K562 (cell line): ENCODE measurements around the gene ZNF300. TPM values are rescaled to one million over a fixed set of nuclear protein-coding genes. Genes with fewer than 3 reads are reported as not detected.

Experiments
- ARID2 ChIP-seq: fragments of 450-650 bp; IDR thresholded peaks from 2 replicates; pipeline ENCODE4 v1.6.1; 2017; ENCODE audit warnings: antibody characterized with exemption, mild to moderate bottlenecking
- ETV6 ChIP-seq, 3 experiments: fragments of 150-350 bp in 1 of 3; sonication (generic) in 1 of 3; formaldehyde crosslinking in 1 of 3; IDR thresholded peaks; 2 replicates each; pipeline versions ENCODE4 v1.6.1 to v1.8.0; 2014 to 2022; ENCODE audit warnings: borderline replicate concordance in 2 of 3, low read depth in 2 of 3, antibody characterized with exemption in 1 of 3, low read length in 1 of 3, mild to moderate bottlenecking in 1 of 3, missing genetic modification reagents in 1 of 3
- FOXA3 ChIP-seq, 2 experiments: fragments of 450-650 bp in 1 of 2; sonication (generic) in 1 of 2; formaldehyde crosslinking; IDR thresholded peaks in 1 of 2; conservative IDR thresholded peaks in 1 of 2; 2 replicates each; pipeline versions ENCODE4 v1.4.0 to v1.8.0; 2020 to 2022; ENCODE audit warnings: mild to moderate bottlenecking in 2 of 2, missing genetic modification reagents in 1 of 2
- KDM2B ChIP-seq: fragments of 250-450 bp; sonication (Bioruptor Pico); IDR thresholded peaks from 2 replicates; pipeline ENCODE4 v1.8.0; 2021; ENCODE audit warnings: mild to moderate bottlenecking, moderate library complexity
- MTF1 ChIP-seq: fragments of 250-450 bp; sonication (Bioruptor Pico); IDR thresholded peaks from 2 replicates; pipeline ENCODE4 v1.9.0; 2021; ENCODE audit warnings: moderate library complexity, mild to moderate bottlenecking, inconsistent platforms, borderline replicate concordance
- MYBL2 ChIP-seq, 2 experiments: fragments of 450-650 bp in 1 of 2; sonication (generic) in 1 of 2; formaldehyde crosslinking in 1 of 2; IDR thresholded peaks; 2 replicates each; pipeline versions ENCODE4 v1.6.1 to v1.8.1; 2017 to 2022; ENCODE audit warnings: borderline replicate concordance in 1 of 2, inconsistent platforms in 1 of 2, low read depth in 1 of 2, mild to moderate bottlenecking in 1 of 2, missing genetic modification reagents in 1 of 2, moderate library complexity in 1 of 2
- NCOR1 ChIP-seq: fragments of 450-650 bp; IDR thresholded peaks from 2 replicates; pipeline ENCODE4 v1.6.1; 2016; ENCODE audit warnings: mild to moderate bottlenecking, moderate library complexity
- RFX7 ChIP-seq: fragments of 250-450 bp; sonication (Bioruptor Pico); IDR thresholded peaks from 2 replicates; pipeline ENCODE4 v1.5.1; 2021; ENCODE audit warnings: mild to moderate bottlenecking
- SIN3B ChIP-seq: fragments of 450-650 bp; IDR thresholded peaks from 2 replicates; pipeline ENCODE4 v1.6.1; 2017; ENCODE audit warnings: low read depth, mild to moderate bottlenecking, moderate library complexity
- SP1 ChIP-seq: sonication (generic); formaldehyde crosslinking; IDR thresholded peaks from 2 replicates; pipeline ENCODE4 v1.8.1; 2022; ENCODE audit warnings: mild to moderate bottlenecking, missing genetic modification reagents
- TAF7 ChIP-seq: fragments of 450-650 bp; IDR thresholded peaks from 2 replicates; pipeline ENCODE4 v1.6.1; 2016; ENCODE audit warnings: missing genetic modification characterization, missing compliant biosample characterization
- TEAD4 ChIP-seq, 2 experiments: sonication (generic) in 1 of 2; formaldehyde crosslinking in 1 of 2; IDR thresholded peaks; 2 replicates each; pipeline versions ENCODE4 v1.6.1 to v1.8.0; 2012 to 2022; ENCODE audit warnings: borderline replicate concordance in 1 of 2, inconsistent platforms in 1 of 2, low read length in 1 of 2, mild to moderate bottlenecking in 1 of 2, missing genetic modification reagents in 1 of 2
- TRIM28 ChIP-seq: fragments of 450-650 bp; IDR thresholded peaks from 2 replicates; pipeline ENCODE4 v1.6.1; 2017
- ZC3H4 ChIP-seq: sonication (generic); formaldehyde crosslinking; IDR thresholded peaks from 2 replicates; pipeline ENCODE4 v1.9.0; 2021; ENCODE audit warnings: missing genetic modification reagents, borderline replicate concordance
- ZNF764 ChIP-seq: fragments of 250-450 bp; sonication (Bioruptor Pico); IDR thresholded peaks from 2 replicates; pipeline ENCODE4 v1.4.0; 2020; ENCODE audit warnings: low read depth, mild to moderate bottlenecking, moderate library complexity
- polyA plus RNA-seq, 8 experiments: library from polyadenylated mRNA; depleted of rRNA in 4 of 8; stranded (reverse) in 5 of 8; unstranded in 3 of 8; fragments of >200 nt; fragmentation: Nextera tagmentation in 2 of 8; fragmentation: Illumina TruSeq in 1 of 8; extraction: Ambion mirVana in 2 of 8; extraction: Trizol in 1 of 8; gene quantifications; 2 replicates each; pipeline versions ENCODE4 v1.2.1 to v1.2.3, GENCODE V29; 2011 to 2014; ENCODE audit warnings: inconsistent platforms in 1 of 8, missing spikeins in 1 of 8
- total RNA-seq, 7 experiments: library from RNA; depleted of rRNA in 6 of 7; stranded (reverse); fragments of >200 nt in 6 of 7; fragmentation: Illumina TruSeq in 2 of 7; extraction: Trizol in 2 of 7; gene quantifications; 2 replicates each; pipeline versions ENCODE4 v1.2.1 to v1.2.3, GENCODE V29; 2011 to 2021; ENCODE audit warnings: low replicate concordance in 1 of 7
- TF ChIP-seq, protein P1 (sequence below): fragments of 250-450 bp; sonication (Bioruptor Pico); IDR thresholded peaks from 2 replicates; pipeline ENCODE4 v1.4.0; 2020
- TF ChIP-seq, protein P2 (sequence below), 3 experiments: IDR thresholded peaks in 2 of 3; conservative IDR thresholded peaks in 1 of 3; 2 replicates each; pipeline ENCODE4 v1.5.1; 2011 to 2012; ENCODE audit warnings: low read length in 3 of 3, mild to moderate bottlenecking in 3 of 3, control low read depth in 2 of 3, improper control_type of control experiment in 1 of 3, inconsistent platforms in 1 of 3, low read depth in 1 of 3, mixed read lengths in 1 of 3, moderate library complexity in 1 of 3; ENCODE audit not compliant: insufficient read depth in 2 of 3

ZNF300 gene
- total and polyA plus RNA-seq, 9 of the 15 experiments (the other 6 are each of a cell fraction or from before 2014, with no cell fraction given), result 4.4 to 13.2 (median 11.1) TPM

DNA sequence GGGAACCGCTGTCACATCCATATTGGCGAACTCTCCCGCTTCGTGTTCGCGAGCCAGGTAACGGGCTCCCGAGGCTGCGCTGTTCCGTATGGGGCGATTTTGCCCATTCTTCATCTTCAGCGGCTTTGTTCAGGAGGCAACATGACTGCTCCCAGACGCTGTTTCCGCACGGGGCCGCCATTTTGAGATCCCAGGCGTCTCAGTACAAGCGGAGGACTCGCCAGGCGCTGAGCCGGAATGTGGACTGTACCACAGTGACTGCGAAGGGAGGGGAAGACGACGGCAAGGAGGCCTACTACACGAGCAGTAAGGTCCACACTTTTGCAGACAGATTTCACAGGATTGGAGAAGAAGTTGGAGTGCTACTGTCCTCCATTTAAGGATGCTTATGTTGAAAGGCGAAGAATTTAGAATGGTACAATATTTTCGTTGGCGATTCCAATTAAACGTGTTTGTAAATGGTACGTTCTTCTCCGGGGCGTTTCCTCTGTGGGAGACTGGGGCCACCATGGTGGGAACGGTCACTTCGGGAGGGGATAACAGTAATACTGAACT lies 41.6 kb upstream of the ZNF300 start (continued):
- no peak for TF ChIP-seq FOXA3 (CRISPR knock-in tag; conservative IDR thresholded peaks at IDR 0.05 in 1 of 2, IDR thresholded peaks at IDR 0.05 in 1 of 2)
- TF ChIP-seq, protein P1, sequence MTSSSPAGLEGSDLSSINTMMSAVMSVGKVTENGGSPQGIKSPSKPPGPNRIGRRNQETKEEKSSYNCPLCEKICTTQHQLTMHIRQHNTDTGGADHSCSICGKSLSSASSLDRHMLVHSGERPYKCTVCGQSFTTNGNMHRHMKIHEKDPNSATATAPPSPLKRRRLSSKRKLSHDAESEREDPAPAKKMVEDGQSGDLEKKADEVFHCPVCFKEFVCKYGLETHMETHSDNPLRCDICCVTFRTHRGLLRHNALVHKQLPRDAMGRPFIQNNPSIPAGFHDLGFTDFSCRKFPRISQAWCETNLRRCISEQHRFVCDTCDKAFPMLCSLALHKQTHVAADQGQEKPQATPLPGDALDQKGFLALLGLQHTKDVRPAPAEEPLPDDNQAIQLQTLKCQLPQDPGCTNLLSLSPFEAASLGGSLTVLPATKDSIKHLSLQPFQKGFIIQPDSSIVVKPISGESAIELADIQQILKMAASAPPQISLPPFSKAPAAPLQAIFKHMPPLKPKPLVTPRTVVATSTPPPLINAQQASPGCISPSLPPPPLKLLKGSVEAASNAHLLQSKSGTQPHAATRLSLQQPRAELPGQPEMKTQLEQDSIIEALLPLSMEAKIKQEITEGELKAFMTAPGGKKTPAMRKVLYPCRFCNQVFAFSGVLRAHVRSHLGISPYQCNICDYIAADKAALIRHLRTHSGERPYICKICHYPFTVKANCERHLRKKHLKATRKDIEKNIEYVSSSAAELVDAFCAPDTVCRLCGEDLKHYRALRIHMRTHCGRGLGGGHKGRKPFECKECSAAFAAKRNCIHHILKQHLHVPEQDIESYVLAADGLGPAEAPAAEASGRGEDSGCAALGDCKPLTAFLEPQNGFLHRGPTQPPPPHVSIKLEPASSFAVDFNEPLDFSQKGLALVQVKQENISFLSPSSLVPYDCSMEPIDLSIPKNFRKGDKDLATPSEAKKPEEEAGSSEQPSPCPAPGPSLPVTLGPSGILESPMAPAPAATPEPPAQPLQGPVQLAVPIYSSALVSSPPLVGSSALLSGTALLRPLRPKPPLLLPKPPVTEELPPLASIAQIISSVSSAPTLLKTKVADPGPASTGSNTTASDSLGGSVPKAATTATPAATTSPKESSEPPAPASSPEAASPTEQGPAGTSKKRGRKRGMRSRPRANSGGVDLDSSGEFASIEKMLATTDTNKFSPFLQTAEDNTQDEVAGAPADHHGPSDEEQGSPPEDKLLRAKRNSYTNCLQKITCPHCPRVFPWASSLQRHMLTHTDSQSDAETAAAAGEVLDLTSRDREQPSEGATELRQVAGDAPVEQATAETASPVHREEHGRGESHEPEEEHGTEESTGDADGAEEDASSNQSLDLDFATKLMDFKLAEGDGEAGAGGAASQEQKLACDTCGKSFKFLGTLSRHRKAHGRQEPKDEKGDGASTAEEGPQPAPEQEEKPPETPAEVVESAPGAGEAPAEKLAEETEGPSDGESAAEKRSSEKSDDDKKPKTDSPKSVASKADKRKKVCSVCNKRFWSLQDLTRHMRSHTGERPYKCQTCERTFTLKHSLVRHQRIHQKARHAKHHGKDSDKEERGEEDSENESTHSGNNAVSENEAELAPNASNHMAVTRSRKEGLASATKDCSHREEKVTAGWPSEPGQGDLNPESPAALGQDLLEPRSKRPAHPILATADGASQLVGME (CRISPR knock-in tag), result no peak
- TF ChIP-seq MTF1 (CRISPR knock-in tag), result no peak
- TF ChIP-seq MYBL2 (IDR thresholded peaks at IDR 0.05; ENCODE audit: low read depth), result no peak
- TF ChIP-seq MYBL2 (CRISPR knock-in tag; IDR thresholded peaks at IDR 0.05; ENCODE audit: borderline replicate concordance), result no peak
- TF ChIP-seq RFX7 (CRISPR knock-in tag), result no peak
- TF ChIP-seq TAF7 (tag), result peak; percentile 68
- TF ChIP-seq ZC3H4, result no peak
- TF ChIP-seq ZNF764 (CRISPR knock-in tag), result no peak
- no peak for TF ChIP-seq SIN3B
- TF ChIP-seq SP1 (CRISPR knock-in tag), result no peak
- TF ChIP-seq TEAD4 (IDR thresholded peaks at IDR 0.05; ENCODE audit: low read length), result peak; percentile 89
- TF ChIP-seq TEAD4 (CRISPR knock-in tag; IDR thresholded peaks at IDR 0.05; ENCODE audit: borderline replicate concordance), result no peak
- no peak for TF ChIP-seq ETV6 (IDR thresholded peaks at IDR 0.05; ENCODE audit: borderline replicate concordance in 1 of 2, low read depth in 2 of 2, low read length in 1 of 2)
- no peak for TF ChIP-seq ETV6 (CRISPR knock-in tag; IDR thresholded peaks at IDR 0.05; ENCODE audit: borderline replicate concordance)
- no peak for TF ChIP-seq TRIM28
- no peak for TF ChIP-seq ARID2
- TF ChIP-seq, protein P2, sequence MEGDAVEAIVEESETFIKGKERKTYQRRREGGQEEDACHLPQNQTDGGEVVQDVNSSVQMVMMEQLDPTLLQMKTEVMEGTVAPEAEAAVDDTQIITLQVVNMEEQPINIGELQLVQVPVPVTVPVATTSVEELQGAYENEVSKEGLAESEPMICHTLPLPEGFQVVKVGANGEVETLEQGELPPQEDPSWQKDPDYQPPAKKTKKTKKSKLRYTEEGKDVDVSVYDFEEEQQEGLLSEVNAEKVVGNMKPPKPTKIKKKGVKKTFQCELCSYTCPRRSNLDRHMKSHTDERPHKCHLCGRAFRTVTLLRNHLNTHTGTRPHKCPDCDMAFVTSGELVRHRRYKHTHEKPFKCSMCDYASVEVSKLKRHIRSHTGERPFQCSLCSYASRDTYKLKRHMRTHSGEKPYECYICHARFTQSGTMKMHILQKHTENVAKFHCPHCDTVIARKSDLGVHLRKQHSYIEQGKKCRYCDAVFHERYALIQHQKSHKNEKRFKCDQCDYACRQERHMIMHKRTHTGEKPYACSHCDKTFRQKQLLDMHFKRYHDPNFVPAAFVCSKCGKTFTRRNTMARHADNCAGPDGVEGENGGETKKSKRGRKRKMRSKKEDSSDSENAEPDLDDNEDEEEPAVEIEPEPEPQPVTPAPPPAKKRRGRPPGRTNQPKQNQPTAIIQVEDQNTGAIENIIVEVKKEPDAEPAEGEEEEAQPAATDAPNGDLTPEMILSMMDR (IDR thresholded peaks at IDR 0.05 in 2 of 3, conservative IDR thresholded peaks at IDR 0.05 in 1 of 3; ENCODE audit: insufficient read depth in 2 of 3, low read depth in 1 of 3, low read length in 3 of 3), result no peak
- no peak for TF ChIP-seq KDM2B (CRISPR knock-in tag)
- TF ChIP-seq NCOR1, result no peak
